RWPE1 (cell line): Measurements from ENCODE around the gene PPFIA2.

Experiments used
- CTCF ChIA-PET: fragments of 350-600 bp; sonication (Branson Sonifier 250); formaldehyde crosslinking; extraction: SDS; loops from one replicate; lab custom pipeline; 2021; lab: Yijun Ruan, JAX
- POLR2A ChIA-PET: fragments of 400-600 bp; formaldehyde crosslinking; extraction: SDS; loops from one replicate; lab custom pipeline; 2020; ENCODE audit warnings: antibody characterized with exemption; ENCODE audit not compliant: low non-redundant PET; lab: Yijun Ruan, JAX
- DNase-seq: peaks from one replicate; pipeline ENCODE4 v3.0.0; 2012; ENCODE audit warnings: low spot score
- H3K27ac ChIP-seq: fragments of 450-650 bp; 2 replicates; pipeline ENCODE4 v1.5.1; 2017
- TF ChIP-seq, protein P1 (sequence below): fragments of 450-650 bp; conservative IDR thresholded peaks from 2 replicates; pipeline ENCODE4 v1.5.1; 2017; ENCODE audit warnings: low read depth, mild to moderate bottlenecking

Gene PPFIA2

DNA sequence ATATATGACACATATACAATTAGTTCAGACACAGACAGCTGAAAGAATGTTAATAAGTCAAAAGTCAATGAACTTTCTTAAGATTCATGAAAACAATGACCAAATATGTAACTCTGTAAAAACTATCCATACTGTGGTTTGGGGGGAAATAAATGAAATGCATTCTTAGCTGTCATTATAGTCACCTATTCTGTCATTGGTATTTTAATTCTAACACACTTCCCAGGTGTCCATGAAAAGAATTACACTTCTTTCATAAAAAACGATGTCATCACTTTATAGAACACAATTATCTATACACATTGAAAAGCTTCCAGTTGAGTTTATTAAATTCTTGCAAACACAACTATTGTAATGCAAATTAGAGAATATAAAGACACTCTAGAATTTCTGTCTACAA is 35.8 kb downstream of the PPFIA2 start:
- POLR2A ChIA-PET = no interaction called here
- H3K27ac ChIP-seq = no peak overlapping the region

DNA sequence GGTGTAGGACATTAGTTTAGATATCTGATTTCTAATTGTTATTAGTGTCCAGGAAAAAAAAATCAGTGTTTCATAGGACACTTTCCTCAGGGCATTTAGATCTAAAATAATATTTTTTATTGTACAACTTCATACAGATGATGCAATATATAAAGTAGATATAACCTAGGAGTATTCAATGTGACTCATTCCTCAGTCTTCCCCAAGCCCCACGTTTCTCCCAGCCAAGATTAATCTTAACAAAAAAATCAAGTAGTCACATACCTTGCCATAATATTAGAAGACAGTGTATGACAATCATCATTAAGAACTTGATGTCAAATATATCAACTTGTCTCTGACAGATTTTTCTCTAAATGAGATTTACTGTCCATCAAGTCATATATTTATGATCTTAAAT is 37.1 kb downstream of the PPFIA2 start:
- no peak for DNase-seq
- ChIA-PET CTCF (interaction anchor here (0.6 kb wide), 1 partner anchor 245 kb away, joined by 3 read pairs; no protein-coding TSS in a partner anchor), POLR2A (no interaction called here)
- no peak overlapping the region for H3K27ac ChIP-seq
- TF ChIP-seq, protein P1, sequence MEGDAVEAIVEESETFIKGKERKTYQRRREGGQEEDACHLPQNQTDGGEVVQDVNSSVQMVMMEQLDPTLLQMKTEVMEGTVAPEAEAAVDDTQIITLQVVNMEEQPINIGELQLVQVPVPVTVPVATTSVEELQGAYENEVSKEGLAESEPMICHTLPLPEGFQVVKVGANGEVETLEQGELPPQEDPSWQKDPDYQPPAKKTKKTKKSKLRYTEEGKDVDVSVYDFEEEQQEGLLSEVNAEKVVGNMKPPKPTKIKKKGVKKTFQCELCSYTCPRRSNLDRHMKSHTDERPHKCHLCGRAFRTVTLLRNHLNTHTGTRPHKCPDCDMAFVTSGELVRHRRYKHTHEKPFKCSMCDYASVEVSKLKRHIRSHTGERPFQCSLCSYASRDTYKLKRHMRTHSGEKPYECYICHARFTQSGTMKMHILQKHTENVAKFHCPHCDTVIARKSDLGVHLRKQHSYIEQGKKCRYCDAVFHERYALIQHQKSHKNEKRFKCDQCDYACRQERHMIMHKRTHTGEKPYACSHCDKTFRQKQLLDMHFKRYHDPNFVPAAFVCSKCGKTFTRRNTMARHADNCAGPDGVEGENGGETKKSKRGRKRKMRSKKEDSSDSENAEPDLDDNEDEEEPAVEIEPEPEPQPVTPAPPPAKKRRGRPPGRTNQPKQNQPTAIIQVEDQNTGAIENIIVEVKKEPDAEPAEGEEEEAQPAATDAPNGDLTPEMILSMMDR = no peak

More for the DNA sequence above, 35.8 kb downstream of the PPFIA2 start:
- no peak for DNase-seq
- CTCF ChIA-PET = no interaction called here
- TF ChIP-seq, protein P1 = no peak

DNA sequence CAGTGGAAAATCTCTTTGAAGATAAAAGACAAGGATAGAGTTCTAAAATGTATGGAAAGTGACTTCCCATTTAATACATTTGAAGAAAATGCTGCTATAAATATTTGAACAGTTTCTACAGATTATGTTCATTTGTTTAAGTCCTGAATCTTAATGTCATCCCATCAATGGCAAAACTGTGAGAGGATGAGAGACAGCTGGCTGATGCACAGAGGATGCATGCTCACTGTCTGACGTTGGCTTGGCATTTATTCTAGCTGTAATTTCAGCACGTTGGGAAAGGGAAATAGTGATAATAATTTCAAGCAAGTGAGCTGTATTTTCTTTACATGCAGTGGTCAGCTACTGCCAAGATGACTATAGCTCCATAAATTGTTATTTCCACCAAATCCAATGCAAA is 40.5 kb downstream of the PPFIA2 start:
- DNase-seq = no peak
- TF ChIP-seq, protein P1 = no peak
- ChIA-PET POLR2A (no interaction called here), CTCF (no interaction called here)
- no peak overlapping the region for H3K27ac ChIP-seq

DNA sequence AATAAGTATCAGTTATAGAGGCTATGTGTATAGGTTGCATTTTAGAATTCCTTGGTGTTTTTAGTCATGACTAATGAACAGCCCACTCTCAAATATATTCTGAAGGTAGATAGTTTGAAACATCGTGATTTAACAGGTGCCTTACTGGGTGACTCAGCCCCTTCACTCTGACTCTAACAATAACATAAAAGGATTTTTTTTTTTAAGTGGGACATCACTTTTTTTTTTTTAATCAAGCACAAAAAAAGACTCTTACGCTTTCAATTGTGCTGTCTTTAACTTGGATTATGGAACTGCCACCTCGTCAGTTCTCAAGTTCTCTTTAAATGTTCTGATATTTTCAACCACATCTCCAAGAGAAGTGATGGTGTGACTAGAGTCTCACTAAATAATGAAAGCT is 46.6 kb downstream of the PPFIA2 start:
- no peak for DNase-seq
- ChIA-PET POLR2A (no interaction called here), CTCF (interaction anchor here (0.6 to 0.7 kb wide), 2 partner anchors 10 to 76 kb away, joined by 3 to 4 read pairs; no protein-coding TSS in a partner anchor)
- no peak overlapping the region for H3K27ac ChIP-seq
- TF ChIP-seq, protein P1 = no peak

DNA sequence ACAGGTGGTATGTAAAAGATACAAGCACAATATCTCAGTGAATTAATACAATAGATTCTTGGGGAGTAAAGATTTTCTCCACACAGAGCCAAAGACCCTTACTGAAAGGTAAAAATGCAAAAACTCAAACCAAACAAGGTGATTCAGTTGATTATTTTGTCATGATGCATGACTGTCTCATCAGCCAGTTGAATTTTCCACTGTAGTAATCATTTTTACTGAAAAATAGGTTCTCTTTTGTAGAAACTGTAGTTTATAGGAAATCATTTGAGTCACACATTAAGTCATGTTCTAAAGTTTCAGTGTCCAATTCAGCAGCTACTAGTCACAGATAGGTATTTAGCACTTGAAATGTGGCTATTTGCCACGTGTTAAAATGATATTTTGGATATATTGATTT is 53.6 kb downstream of the PPFIA2 start:
- no peak for DNase-seq
- H3K27ac ChIP-seq = no peak overlapping the region
- CTCF ChIA-PET = no interaction called here
- TF ChIP-seq, protein P1 = no peak
- POLR2A ChIA-PET = no interaction called here

DNA sequence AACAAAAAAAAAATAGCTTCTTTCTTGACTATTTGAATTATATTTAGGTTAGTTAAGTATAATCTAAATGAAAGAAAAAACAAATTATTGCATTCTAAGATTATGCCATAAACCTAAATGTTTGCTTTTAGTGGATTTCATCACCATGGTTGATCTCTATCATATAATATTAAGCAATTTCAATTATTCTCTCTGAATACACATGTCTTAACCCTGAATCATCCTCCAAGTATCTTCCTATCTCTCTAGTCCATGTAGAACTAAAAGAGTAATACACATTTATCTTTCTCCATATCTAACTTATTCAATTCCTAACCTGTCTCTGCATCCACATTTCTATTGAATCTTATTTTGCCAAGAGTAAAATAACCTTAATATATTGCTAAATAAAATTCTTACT is 59.6 kb downstream of the PPFIA2 start:
- DNase-seq = no peak
- TF ChIP-seq, protein P1 = no peak
- ChIA-PET CTCF (no interaction called here), POLR2A (no interaction called here)
- no peak overlapping the region for H3K27ac ChIP-seq
